ENCODE results near the gene SEPTIN2.
"Not testable (repeated sequence)": the region's sequence is repeated elsewhere in the genome, so short reads cannot be mapped to it uniquely, and the experiment has no call there.

The SEPTIN2 gene

DNA sequence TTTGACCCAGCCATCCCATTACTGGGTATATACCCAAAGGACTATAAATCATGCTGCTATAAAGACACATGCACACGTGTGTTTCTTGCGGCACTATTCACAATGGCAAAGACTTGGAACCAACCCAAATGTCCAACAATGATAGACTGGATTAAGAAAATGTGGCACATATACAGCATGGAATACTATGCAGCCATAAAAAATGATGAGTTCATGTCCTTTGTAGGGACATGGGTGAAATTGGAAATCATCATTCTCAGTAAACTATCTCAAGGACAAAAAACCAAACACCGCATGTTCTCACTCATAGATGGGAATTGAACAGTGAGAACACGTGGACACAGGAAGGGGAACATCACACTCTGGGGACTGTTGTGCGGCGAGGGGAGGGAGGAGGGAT is 81.1 kb downstream of the SEPTIN2 start:
- H3K79me2 ChIP-seq (ENCODE audit: control insufficient read depth, insufficient read depth, low read length); H2BK15ac ChIP-seq (replicated peaks; ENCODE audit: low read depth); H3K18ac ChIP-seq (ENCODE audit: low read length); H3K4me2 ChIP-seq (ENCODE audit: low read length); H3K4me3 ChIP-seq (ENCODE audit: low read length); H2AK5ac ChIP-seq (ENCODE audit: low read length); H3K23ac ChIP-seq (ENCODE audit: low read length); H3K79me1 ChIP-seq (ENCODE audit: low read length); H3K27me3 ChIP-seq (ENCODE audit: insufficient read depth, low read length, poor library complexity); H2BK120ac ChIP-seq (ENCODE audit: low read depth, low read length); H3K4ac ChIP-seq (ENCODE audit: low read depth, low read length); H2BK5ac ChIP-seq (ENCODE audit: low read length); DNase-seq; H3K4me1 ChIP-seq (ENCODE audit: control insufficient read depth, low read depth, low read length); H3K36me3 ChIP-seq (ENCODE audit: control insufficient read depth, insufficient read depth, low read length); H3K56ac ChIP-seq (ENCODE audit: low read length); H4K5ac ChIP-seq (ENCODE audit: low read length); H3K9ac ChIP-seq (ENCODE audit: low read length); H4K8ac ChIP-seq (ENCODE audit: low read depth, low read length); H3K27ac ChIP-seq (ENCODE audit: low read depth, low read length): not testable (repeated sequence)
- WGBS (ENCODE audit: extremely low coverage, insufficient coverage, low lambda C conversion rate): no CpG with 5 or more reads among the region's 6 CpGs

DNA sequence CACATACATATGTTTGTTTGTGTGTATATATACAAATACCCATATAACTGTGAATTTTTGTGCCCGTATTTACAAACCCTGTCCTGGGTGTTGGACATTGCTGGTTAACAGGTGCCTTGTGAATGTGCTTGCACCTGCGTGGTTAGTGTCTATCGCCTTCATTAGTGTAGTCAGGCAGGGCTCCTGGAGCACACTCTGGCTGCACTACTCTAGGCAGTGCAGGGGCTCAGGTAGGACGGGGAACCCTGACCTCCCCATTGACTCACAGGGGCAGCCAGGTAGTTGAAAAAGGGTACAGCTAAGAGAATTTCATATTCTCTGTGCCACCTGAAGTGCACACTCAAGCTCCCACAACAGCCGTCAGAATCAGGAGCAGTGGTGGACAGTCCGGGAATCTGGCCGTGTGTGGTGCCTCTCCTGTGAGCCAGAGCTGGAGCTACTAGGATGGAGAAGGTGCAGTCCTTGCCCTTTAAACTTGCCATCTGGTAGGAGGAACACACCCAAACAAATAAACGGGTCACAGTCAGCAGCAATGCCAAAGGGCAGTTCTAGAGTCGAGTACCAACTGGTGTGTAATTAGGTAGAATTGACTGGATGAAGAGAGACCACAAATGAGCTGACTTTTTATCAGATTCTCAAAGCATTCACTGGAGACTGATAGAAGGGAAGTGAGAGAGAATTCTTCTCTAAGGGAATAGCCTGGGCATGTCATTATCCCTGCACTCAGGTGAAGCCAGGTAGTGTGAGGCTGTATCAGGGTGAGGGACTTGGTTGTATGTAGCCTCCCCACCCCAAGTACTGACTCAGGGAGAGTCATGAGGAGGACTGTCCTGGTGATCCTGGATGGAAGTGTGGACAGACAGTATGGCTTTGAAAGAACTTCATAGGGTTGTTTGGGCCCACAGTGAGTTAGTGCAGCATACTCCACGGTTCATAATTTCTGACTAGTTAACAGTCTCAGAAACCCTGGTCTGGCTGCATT is 84.5 kb downstream of the SEPTIN2 start:
- Histone ChIP-seq H4K5ac (ENCODE audit: low read length) (no peak overlapping the region), H3K4ac (ENCODE audit: low read depth, low read length) (no peak overlapping the region), H3K9ac (ENCODE audit: low read length) (no peak overlapping the region), H3K27ac (ENCODE audit: low read depth, low read length) (no peak overlapping the region), H2BK15ac (replicated peaks; ENCODE audit: low read depth) (no peak overlapping the region), H4K8ac (ENCODE audit: low read depth, low read length) (no peak overlapping the region), H2BK5ac (ENCODE audit: low read length) (no peak overlapping the region), H2AK5ac (ENCODE audit: low read length) (no peak overlapping the region), H3K27me3 (ENCODE audit: insufficient read depth, low read length, poor library complexity) (no peaks in the 10 kb centered on the region), H3K4me3 (ENCODE audit: low read length) (no peak overlapping the region), H3K18ac (ENCODE audit: low read length) (no peak overlapping the region), H3K79me1 (ENCODE audit: low read length) (peaks cover 2% of the 10 kb centered on the region), H3K36me3 (ENCODE audit: control insufficient read depth, insufficient read depth, low read length) (no peaks in the 10 kb centered on the region), H3K56ac (ENCODE audit: low read length) (no peak overlapping the region), H2BK120ac (ENCODE audit: low read depth, low read length) (no peak overlapping the region), H3K79me2 (ENCODE audit: control insufficient read depth, insufficient read depth, low read length) (no peaks in the 10 kb centered on the region), H3K23ac (ENCODE audit: low read length) (no peak overlapping the region), H3K4me1 (ENCODE audit: control insufficient read depth, low read depth, low read length) (no peaks in the 10 kb centered on the region), H3K4me2 (ENCODE audit: low read length) (no peak overlapping the region)
- no CpG with 5 or more reads among the region's 10 CpGs for WGBS (ENCODE audit: extremely low coverage, insufficient coverage, low lambda C conversion rate)
- no peak for DNase-seq
